HG03460 (cell line): Measurements from ENCODE around the gene DEPP1.

Source experiments
- ATAC-seq: cut with Tn5 transposase; IDR thresholded peaks from one replicate; pipeline ENCODE4 v1.9.1; 2021; ENCODE audit not compliant: unreplicated experiment

The DEPP1 gene

GRCh38 chr10:44968091-44968490 is 10.5 kb downstream of the DEPP1 start:
- ATAC-seq = no peak

- ATAC-seq = no peak
Observed at GRCh38 chr10:44967616-44968015, 11.0 kb downstream of the DEPP1 start.

DNA sequence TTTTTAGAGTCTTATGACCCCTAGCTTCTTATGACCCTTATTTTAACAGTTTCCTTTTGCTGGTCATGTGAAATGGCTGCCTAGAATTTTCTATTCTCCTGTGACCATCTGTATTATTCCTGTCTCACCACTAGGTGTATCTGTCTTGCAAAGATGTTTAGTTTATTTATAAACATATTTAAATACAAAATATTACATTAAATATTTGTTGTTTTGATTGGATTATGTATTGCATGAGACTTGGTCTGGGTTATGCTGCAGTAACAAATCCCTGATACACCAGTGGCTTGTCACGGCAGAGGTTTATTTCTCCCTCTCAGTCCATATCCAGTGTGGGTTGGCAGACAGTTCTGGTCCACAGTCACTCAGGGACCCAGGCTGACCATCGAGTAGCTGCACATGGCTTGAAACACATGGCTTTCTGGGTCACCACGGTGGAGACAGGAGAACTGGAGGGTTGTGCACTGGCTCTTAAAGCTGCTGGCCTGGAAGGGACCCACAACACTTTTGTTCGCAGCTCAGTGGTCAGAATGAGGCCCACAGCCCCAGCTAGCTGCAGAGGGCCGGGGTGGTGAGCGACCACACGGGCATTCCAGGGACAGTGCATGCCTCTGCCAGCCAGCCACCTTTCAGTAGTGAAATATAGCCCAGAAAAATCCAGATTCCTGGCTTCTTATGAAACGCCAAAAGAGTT is 11.6 kb downstream of the DEPP1 start:
- no peak for ATAC-seq

DNA sequence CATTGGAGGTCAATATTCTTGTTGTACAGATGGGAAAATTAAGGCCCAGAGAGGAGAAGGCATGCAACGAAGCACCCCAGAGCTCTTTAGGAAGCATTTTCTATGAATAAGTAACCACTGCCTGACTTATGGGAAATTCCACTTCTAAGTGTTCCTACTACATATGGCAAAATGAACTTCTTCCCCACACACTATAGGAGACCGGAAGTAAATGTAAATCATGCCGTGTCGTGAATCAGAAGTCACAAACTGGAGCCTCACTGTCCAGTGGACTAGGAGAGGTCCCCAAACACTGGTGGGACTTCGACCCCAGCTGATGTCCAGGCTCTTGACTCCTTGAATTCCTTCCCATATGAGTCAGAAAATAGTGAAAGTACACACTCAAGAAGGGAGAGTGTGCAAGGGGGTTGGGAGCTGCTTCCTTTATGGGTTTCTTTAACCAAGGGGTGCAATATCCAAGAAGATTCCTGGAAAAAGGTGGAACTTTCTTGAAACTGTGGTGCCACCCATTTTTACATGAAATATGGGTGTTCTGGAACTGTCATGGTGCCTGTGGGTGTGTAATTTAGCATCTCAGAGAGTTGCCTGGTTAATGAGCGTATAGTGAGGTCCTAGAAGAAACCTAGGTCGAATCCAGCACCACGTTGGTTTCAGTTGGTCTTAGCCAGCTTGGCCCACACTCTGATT is 12.3 kb downstream of the DEPP1 start:
- ATAC-seq = peak; percentile 26

- ATAC-seq = peak; percentile 35
Observed at GRCh38 chr10:44965651-44966097, 12.9 kb downstream of the DEPP1 start.

- no peak for ATAC-seq
Observed at GRCh38 chr10:44965104-44965503, 13.5 kb downstream of the DEPP1 start.

DNA sequence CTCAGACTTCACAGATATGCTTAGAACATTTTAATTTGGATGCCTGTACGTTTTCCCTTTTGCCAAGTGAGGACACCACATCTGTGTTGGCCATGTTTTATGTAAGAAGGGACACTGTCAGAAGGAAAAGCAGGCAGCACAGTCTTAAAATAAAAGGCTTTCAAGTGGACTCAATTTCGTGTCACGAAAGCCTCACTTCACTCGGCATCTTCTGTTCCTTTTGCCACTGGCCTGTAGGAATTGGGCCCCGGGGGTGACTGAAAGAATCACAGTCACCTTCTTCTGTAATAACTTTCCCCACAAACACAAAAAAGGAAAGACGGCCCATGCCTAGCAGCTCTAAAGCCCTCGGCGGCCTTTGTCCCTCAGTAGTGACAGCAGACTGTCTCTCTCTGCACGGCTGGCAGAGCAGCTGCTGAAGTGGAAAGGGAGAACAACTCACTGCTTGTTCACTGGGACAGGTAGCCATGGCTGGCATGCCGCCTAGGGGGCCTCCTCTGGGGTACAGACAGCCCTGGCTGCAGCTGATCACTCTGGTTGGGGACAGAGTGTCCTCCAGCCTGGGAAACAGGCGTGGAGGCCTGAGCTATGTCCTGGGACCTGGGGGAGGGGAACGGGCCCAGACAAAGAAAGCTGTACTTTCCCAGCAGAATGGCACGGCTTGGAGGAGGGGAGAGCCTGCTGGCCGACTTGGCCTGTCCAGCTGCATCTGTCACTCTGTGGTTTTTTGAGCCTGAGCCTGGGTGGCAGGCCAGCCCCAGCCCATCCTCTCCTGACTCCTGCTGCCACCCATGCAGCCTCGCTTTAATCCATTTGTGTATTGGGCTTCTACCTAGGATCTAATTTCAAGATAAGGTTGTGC is 14.6 kb downstream of the DEPP1 start:
- no peak for ATAC-seq

- ATAC-seq = no peak
Observed at GRCh38 chr10:44962870-44963738, 15.5 kb downstream of the DEPP1 start.

DNA sequence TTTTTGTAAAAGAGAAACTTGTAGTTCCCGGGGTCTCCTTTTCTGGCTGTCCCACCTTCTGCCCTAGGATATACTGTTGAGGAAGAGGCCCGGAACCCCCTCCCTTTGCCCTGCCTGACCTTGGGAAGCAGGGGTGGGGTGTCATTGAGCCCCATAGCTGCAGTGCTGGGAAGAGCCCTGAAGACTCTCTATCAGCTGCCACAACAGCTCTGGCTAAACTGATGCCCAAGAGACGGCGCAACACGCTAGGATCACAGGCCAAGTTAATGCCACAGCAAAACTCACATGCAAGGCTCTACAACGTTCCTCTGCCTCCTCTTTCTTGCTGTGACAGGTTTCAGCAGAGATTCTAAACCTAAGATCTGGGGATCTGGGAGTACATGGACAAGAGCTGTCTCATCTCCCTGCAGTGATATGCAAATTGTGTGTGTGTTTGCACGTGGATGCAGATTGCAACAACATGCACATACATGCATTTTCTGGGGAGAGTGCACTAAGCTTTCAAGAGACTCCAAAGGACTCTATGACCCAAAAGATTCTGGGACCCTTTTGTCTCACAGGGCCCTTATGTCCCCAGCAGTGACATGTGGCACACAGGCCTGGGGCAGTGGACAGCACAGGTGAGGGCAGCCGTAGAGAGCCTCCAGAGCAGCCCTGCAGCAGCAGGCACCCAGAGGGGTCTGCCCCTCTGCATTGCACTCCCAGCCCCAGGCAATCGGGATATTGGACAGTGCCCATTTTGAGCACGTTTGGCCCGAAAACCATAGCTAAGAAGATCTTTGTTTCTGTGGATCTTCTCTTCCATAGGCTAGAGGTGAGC is 16.5 kb downstream of the DEPP1 start:
- no peak for ATAC-seq

DNA sequence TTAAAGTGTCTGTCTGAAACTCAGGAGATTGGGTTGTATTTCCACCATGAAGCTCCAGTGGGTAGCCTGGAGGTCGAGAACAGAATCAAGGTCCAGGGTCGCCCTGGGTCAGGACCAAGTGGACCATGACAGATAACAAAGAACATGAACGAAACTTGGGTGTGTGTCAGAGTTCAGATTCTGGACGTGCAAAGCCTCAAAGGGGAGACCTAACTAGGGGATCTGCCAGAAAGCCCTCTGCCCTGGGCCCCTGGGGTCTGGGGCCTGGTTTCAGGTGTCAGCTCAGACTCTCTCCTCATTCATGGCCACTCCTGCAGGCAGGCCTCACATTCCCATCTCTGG is 17.4 kb downstream of the DEPP1 start:
- no peak for ATAC-seq

GRCh38 chr10:44960482-44961229 is 18.0 kb downstream of the DEPP1 start:
- no peak for ATAC-seq

- ATAC-seq = no peak
Observed at GRCh38 chr10:44960088-44960460, 18.5 kb downstream of the DEPP1 start.

DNA sequence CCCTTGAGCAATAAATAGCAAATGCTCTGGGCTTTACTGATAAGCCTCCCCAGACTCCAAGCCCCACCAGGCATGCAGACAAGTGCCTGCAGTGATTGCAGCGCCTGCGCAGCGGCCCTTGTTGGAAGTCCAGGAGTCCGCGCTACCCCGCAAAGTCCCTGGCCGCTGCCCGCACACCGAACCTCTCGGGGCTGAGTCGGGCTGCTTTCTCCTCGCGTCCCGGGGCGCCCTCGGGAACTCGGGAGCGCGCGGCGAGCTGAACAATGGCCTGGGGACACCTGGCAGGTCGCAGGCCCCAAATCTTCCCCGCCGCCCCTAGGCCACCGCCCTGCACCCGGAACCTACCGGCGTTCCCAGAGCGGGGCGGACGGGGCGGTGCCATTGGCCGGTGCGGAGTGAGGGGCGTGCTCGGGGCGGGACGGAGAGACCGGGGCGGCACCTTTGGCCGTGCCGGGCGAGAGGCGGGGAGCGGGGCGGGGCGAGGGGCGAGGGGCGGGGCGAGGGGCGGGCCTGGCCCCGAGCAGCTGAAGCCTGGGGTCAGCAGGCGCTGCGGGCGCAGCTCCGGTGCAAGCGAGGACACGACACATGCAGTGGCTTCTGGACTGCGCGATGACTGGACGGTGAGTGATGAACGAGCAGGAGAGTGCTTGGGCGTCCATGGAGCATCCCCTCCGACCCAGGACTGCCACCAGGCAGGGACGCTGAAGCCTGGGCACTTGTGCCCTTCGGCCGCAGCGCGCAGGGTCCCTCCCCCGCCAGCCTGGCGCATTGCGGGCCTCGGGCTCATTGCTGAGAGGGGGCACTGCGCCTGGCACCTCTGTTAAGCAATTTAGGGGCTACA is 19.1 kb downstream of the DEPP1 start, which contains the start of gene RASSF4:
TSS of gene RASSF4 (plus strand) at position 556 of the 841 bp plus-strand sequence. CDS start 10,401 bp downstream, outside the sequence.
- peak; percentile 95 for ATAC-seq

DNA sequence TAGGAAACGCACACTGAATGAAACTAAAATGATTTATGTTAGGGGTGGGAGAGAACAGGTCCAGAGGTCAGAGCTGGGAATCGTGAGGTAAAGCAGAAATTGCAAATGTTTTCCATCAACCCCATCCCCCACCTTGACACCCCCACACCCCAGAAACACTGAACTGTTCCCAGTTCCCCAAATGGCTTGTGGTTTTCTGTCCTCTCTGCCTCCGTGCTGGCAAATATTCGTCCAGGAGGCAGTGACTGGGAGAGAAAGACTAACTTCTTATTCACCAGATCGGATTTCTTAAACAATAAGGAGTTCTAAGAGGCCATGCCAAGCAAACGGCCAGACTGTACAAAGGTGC is 19.7 kb downstream of the DEPP1 start:
- no peak for ATAC-seq

- ATAC-seq = no peak
Observed at GRCh38 chr10:44958196-44958897, 20.3 kb downstream of the DEPP1 start.

DNA sequence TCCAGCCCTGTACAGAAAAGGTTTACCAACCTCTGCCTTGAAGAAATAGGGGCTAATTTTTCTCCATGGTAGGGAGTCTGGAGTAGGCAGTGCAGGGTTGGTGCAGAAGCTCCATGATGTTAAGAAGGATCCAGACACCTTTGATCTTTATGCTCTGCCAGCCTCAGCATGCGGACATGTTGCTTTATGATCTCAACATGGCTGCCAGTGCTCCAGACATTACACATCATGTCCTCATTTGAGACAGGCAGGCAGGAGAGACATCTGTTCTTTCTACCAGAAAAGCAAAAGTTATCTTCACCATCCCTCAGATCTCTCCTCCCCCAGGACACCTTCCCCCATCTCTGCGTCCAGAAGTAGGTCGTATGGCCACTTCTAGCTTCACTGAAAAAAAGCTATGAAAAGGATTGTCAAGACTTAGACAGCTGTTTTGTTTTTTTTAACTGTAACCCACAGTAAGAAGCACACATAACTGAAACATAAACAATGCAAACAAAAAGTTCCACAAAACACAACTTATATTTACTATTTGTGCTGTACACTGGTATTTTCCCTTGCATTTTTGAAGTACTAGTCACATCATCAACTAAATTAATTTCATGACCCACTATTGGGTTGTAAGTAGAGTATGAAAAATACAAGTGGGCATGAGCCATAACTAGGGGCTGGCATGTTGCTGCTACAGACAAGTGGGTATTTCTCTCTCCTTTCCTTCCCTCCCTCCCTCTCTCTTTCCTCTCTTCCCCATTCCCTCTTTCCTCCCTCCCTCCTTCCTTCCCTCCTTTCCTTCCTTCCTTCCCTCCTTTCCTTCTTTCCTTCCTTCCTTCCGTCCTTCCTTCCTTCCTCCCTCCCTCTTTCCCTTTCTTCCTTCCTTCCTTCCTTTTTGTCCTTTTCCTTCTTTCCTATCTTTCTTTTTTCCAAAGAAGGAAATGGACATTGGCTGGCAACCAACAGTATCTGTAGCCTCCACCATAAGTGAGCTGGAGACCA is 21.6 kb downstream of the DEPP1 start:
- ATAC-seq = no peak

GRCh38 chr10:44956226-44956625 is 22.4 kb downstream of the DEPP1 start:
- no peak for ATAC-seq
